Heart right ventricle (tissue), 16 donors: ENCODE measurements around the gene ZNF280A. TPM values are rescaled to one million over a fixed set of nuclear protein-coding genes. Genes with fewer than 3 reads are reported as not detected.

Experiments used
- ATAC-seq, 8 donors: fragments of 200-7000 bp; cut with Tn5 transposase; one replicate each; pipeline ENCODE4 v1.9.1; 2020; ENCODE audit warnings: mild to moderate bottlenecking in 8 of 8, moderate library complexity in 8 of 8, moderate number of reproducible peaks in 1 of 8
- DNase-seq, 2 donors: peaks; one replicate each; pipeline ENCODE4 v3.0.0-alpha.2; 2020
- H3K27ac ChIP-seq, 10 donors: fragments of 200-600 bp; sonication (generic) in 2 of 10; one replicate each; pipeline versions ENCODE4 v1.5.0 to v1.8.0; 2020 to 2022; ENCODE audit warnings: mild to moderate bottlenecking in 3 of 10
- H3K27me3 ChIP-seq, 7 donors: fragments of 200-600 bp; one replicate each; pipeline ENCODE4 v1.8.0; 2021 to 2022; ENCODE audit warnings: mild to moderate bottlenecking in 2 of 7
- H3K36me3 ChIP-seq, 9 donors: fragments of 200-600 bp; sonication (generic) in 1 of 9; one replicate each; pipeline versions ENCODE4 v1.5.0 to v1.8.0; 2020 to 2022; ENCODE audit warnings: mild to moderate bottlenecking in 2 of 9
- H3K4me1 ChIP-seq, 9 donors: fragments of 200-600 bp; sonication (generic) in 1 of 9; one replicate each; pipeline versions ENCODE4 v1.5.0 to v1.8.0; 2020 to 2022; ENCODE audit warnings: mild to moderate bottlenecking in 4 of 9
- H3K4me3 ChIP-seq, 10 donors: fragments of 200-600 bp; sonication (generic) in 2 of 10; one replicate each; pipeline versions ENCODE4 v1.5.0 to v1.8.0; 2020 to 2022; ENCODE audit warnings: mild to moderate bottlenecking in 7 of 10, moderate library complexity in 2 of 10
- H3K9me3 ChIP-seq, 11 donors: fragments of 200-600 bp in 10 of 11; sonication (generic) in 2 of 11; one replicate each; pipeline versions ENCODE4 v1.5.0 to v1.8.0; 2013 to 2022; ENCODE audit warnings: mild to moderate bottlenecking in 2 of 11, control low read depth in 1 of 11, moderate library complexity in 1 of 11
- CTCF ChIP-seq, 9 donors: fragments of 200-600 bp; sonication (generic) in 2 of 9; IDR thresholded peaks; one replicate each; pipeline versions ENCODE4 v1.5.0 to v1.8.0; 2021 to 2022; ENCODE audit warnings: antibody characterized with exemption in 9 of 9, mild to moderate bottlenecking in 5 of 9, moderate library complexity in 1 of 9
- WGBS, 2 donors: extraction: QIAGEN DNeasy Blood & Tissue Kit; methylation state at CpG; one replicate each; pipeline ENCODE4 v1.1.7; 2013; ENCODE audit warnings: inconsistent platforms in 1 of 2; 5-methylcytosine and 5-hydroxymethylcytosine counted together
- intact Hi-C, 10 donors: fragments of 100-400 bp; cut with DNase I; formaldehyde crosslinking; loops; one replicate each; pipeline versions ENCODE4 v1.11.1 to v1.14.2; 2022
- polyA plus RNA-seq, 2 donors: library from polyadenylated mRNA; stranded (reverse); fragments of 200-250 nt; gene quantifications; one replicate each; pipeline ENCODE4 v1.2.3, GENCODE V29; 2013
- total RNA-seq, 10 donors: library from RNA; stranded (reverse); fragmentation: NEBNext Ultra II Directional in 3 of 10; extraction: Animal tissue kit (Norgen Biotek cat#: 25700) in 3 of 10; gene quantifications; one replicate each; pipeline versions ENCODE4 v1.2.1 to v1.2.4, GENCODE V29; 2021 to 2023
- donor health status: Arrhythmogenic right ventricular cardiomyopathy.
- donor health status: ischemic (EF 13 %, LVEDD 7.1; RV severe dilation, severe dysfunction).
- donor health status: healthy with polysubstance abuse.
- donor health status: DM: no; HTN: yes; CAD: no.
- donor health status: DM: no; HTN: no; CAD: no.
- donor health status: ischemic (EF 25% LVEDD 6.9; RV normal size, moderate dysfunction).
- donor health status: ischemic (EF 25% LVEDD 5.7; RV mildly dilated, moderate dysfunction).
- donor health status: healthy.
- donor health status: DM: yes; HTN: yes; CAD: no.
- donor health status: Ischemic cardiomyopathy.
- donor health status: ischemic (EF 35%, LVEDD 5.7; RV mildly dilated, moderate dysfunction).
- donor health status: nonischemic (EF 11% LVEDD 7.7; RV severe dilation, severe dysfunction).
- donor health status: DM: yes; HTN: yes; CAD: no.
- donor health status: PGD.
- donor health status: ischemic (EF 29% LVEDD 5.4; RV normal size, mild dysfunction).
- donor health status: nonischemic (EF 23%, LVEDD 6.1; RV moderate dilation, normal function).

Gene ZNF280A
- total and polyA plus RNA-seq, 12 donors = not detected

GRCh38 chr22:22550789-22551434, 30.8 kb upstream of the ZNF280A start:
- Histone ChIP-seq H3K36me3 (no peaks in the 10 kb centered on the region), H3K27ac (no peak overlapping the region), H3K9me3 (no peaks in the 10 kb centered on the region), H3K27me3 (peaks cover 0 to 19% (median 0%) of the 10 kb centered on the region in 7 donors), H3K4me3 (no peak overlapping the region), H3K4me1 (peaks cover 0 to 11% (median 0%) of the 10 kb centered on the region in 9 donors)
- TF ChIP-seq CTCF (IDR thresholded peaks at IDR 0.05) = no peak
- intact Hi-C loops = no loop called here
- ATAC-seq = no peak
- no peak for DNase-seq
- WGBS, 2 donors = 84 to 85% methylated on average over 8 of the region's 8 CpGs

- ATAC-seq (no peak), DNase-seq (no peak)
- Histone ChIP-seq H3K27ac (no peak overlapping the region), H3K4me3 (no peak overlapping the region), H3K36me3 (no peaks in the 10 kb centered on the region), H3K4me1 (peaks cover 0 to 5% (median 0%) of the 10 kb centered on the region in 9 donors), H3K9me3 (no peaks in the 10 kb centered on the region), H3K27me3 (peaks cover 0 to 19% (median 0%) of the 10 kb centered on the region in 7 donors)
- WGBS, 2 donors = 60 to 65% methylated on average over 1 of the region's 1 CpG
- intact Hi-C loops = no loop called here
- TF ChIP-seq CTCF (IDR thresholded peaks at IDR 0.05) = no peak
These were observed 28.8 kb upstream of the ZNF280A start for GRCh38 chr22:22548910-22549309.

GRCh38 chr22:22548317-22548716, 28.2 kb upstream of the ZNF280A start:
- DNase-seq (no peak), ATAC-seq (no peak)
- Histone ChIP-seq H3K9me3 (no peaks in the 10 kb centered on the region), H3K27ac (no peak overlapping the region), H3K27me3 (peaks cover 0 to 20% (median under 1%) of the 10 kb centered on the region in 7 donors), H3K4me1 (peaks cover 0 to 5% (median 0%) of the 10 kb centered on the region in 9 donors), H3K4me3 (no peak overlapping the region), H3K36me3 (no peaks in the 10 kb centered on the region)
- WGBS, 2 donors = 67 to 75% methylated on average over 9 of the region's 9 CpGs
- intact Hi-C loops = no loop called here
- no peak for TF ChIP-seq CTCF (IDR thresholded peaks at IDR 0.05)

GRCh38 chr22:22547692-22548300, 27.7 kb upstream of the ZNF280A start:
- Histone ChIP-seq H3K9me3 (no peaks in the 10 kb centered on the region), H3K4me1 (peaks cover 0 to 5% (median 0%) of the 10 kb centered on the region in 9 donors), H3K4me3 (no peak overlapping the region), H3K36me3 (no peaks in the 10 kb centered on the region), H3K27me3 (peaks cover 0 to 20% (median 5%) of the 10 kb centered on the region in 7 donors), H3K27ac (no peak overlapping the region)
- intact Hi-C loops = no loop called here
- WGBS, 2 donors = 39 to 43% methylated on average over 3 of the region's 3 CpGs
- DNase-seq (no peak), ATAC-seq (no peak)
- TF ChIP-seq CTCF (IDR thresholded peaks at IDR 0.05) = no peak
